H1 (cell line): ENCODE data around the gene DENND2A. TPM values are rescaled to one million over a fixed set of nuclear protein-coding genes. Genes with fewer than 3 reads are reported as not detected.
"Not testable (repeated sequence)": the region's sequence is repeated elsewhere in the genome, so short reads cannot be mapped to it uniquely, and the experiment has no call there.

Experiments
- CTCF ChIA-PET: fragments of 300-600 bp; sonication (Branson Sonifier 250); formaldehyde crosslinking; loops from one replicate; lab custom pipeline; 2021; ENCODE audit not compliant: partially characterized antibody; lab: Charles Lee
- POLR2A ChIA-PET: fragments of 300-600 bp; sonication (Branson Sonifier 250); formaldehyde crosslinking; loops from one replicate; lab custom pipeline; 2021; ENCODE audit warnings: inconsistent platforms; ENCODE audit not compliant: partially characterized antibody; lab: Charles Lee
- DNase-seq, 2 experiments: peaks; one replicate each; pipeline versions ENCODE4 v3.0.0 to v3.0.0-alpha.2; 2010 to 2022; ENCODE audit warnings: low spot score in 2 of 2, low read depth in 1 of 2, mixed read lengths in 1 of 2
- FAIRE-seq: peaks from 2 replicates; lab custom pipeline; 2011; peaks lifted over from hg19 to GRCh38; lab: Jason Lieb, UNC
- H2AFZ ChIP-seq: 2 replicates; pipeline ENCODE4 v1.8.1; 2012; ENCODE audit warnings: low read length, inconsistent platforms
- H2AK5ac ChIP-seq: 2 replicates; pipeline ENCODE4 v1.6.1; 2013; ENCODE audit warnings: low read depth, low read length
- H2BK120ac ChIP-seq: replicated peaks from 2 replicates; pipeline ENCODE3; 2013; ENCODE audit warnings: low read depth, low read length, inconsistent platforms
- H2BK12ac ChIP-seq: 2 replicates; pipeline ENCODE4 v1.6.1; 2013; ENCODE audit warnings: low read depth, low read length
- H2BK15ac ChIP-seq: 2 replicates; pipeline ENCODE4 v1.6.1; 2013; ENCODE audit warnings: low read length
- H2BK20ac ChIP-seq: 2 replicates; pipeline ENCODE4 v1.6.1; 2013; ENCODE audit warnings: low read length
- H2BK5ac ChIP-seq: 2 replicates; pipeline ENCODE4 v1.6.1; 2013; ENCODE audit warnings: low read depth, low read length
- H3K14ac ChIP-seq: 2 replicates; pipeline ENCODE4 v1.6.1; 2013; ENCODE audit warnings: inconsistent platforms; ENCODE audit not compliant: insufficient read length
- H3K18ac ChIP-seq: 2 replicates; pipeline ENCODE4 v1.6.1; 2013; ENCODE audit warnings: low read length; ENCODE audit errors: extremely low read depth
- H3K23ac ChIP-seq: 2 replicates; pipeline ENCODE4 v1.6.1; 2013; ENCODE audit warnings: inconsistent platforms; ENCODE audit not compliant: insufficient read length
- H3K23me2 ChIP-seq: 2 replicates; pipeline ENCODE4 v1.6.1; 2013; ENCODE audit warnings: low read depth, low read length
- H3K27ac ChIP-seq: 2 replicates; pipeline ENCODE4 v1.6.1; 2011; ENCODE audit warnings: low read depth, low read length, inconsistent platforms
- H3K27me3 ChIP-seq, 4 experiments: replicated peaks in 1 of 4; 1 replicate in 1 of 4; 2 replicates in 3 of 4; pipeline versions ENCODE4 v1.6.1 to v1.8.1; 2011 to 2013; ENCODE audit warnings: low read length in 3 of 4, mild to moderate bottlenecking in 3 of 4, inconsistent platforms in 2 of 4, mixed read lengths in 2 of 4, moderate library complexity in 1 of 4; ENCODE audit not compliant: control insufficient read depth in 3 of 4, insufficient read depth in 3 of 4; ENCODE audit errors: extremely low read depth in 1 of 4
- H3K36me3 ChIP-seq, 4 experiments: 2 replicates each; pipeline versions ENCODE4 v1.6.1 to v1.8.1; 2011 to 2013; ENCODE audit warnings: mild to moderate bottlenecking in 4 of 4, low read length in 3 of 4, moderate library complexity in 2 of 4, control low read depth in 1 of 4, inconsistent platforms in 1 of 4; ENCODE audit not compliant: insufficient read depth in 4 of 4, control insufficient read depth in 2 of 4
- H3K4ac ChIP-seq: replicated peaks from 2 replicates; pipeline ENCODE3; 2013; ENCODE audit warnings: low read length, low read depth, mixed read lengths, inconsistent platforms; ENCODE audit not compliant: insufficient read length
- H3K4me1 ChIP-seq, 4 experiments: replicated peaks in 1 of 4; 1 replicate in 1 of 4; 2 replicates in 3 of 4; pipeline versions ENCODE4 v1.6.1 to v1.8.1; 2011 to 2013; ENCODE audit warnings: low read length in 3 of 4, inconsistent platforms in 2 of 4, mixed read lengths in 1 of 4; ENCODE audit not compliant: insufficient read depth in 4 of 4, control insufficient read depth in 3 of 4
- H3K4me2 ChIP-seq, 2 experiments: 2 replicates each; pipeline versions ENCODE4 v1.6.1 to v1.8.1; 2011 to 2013; ENCODE audit warnings: low read depth in 2 of 2, low read length in 2 of 2, control low read depth in 1 of 2, inconsistent platforms in 1 of 2, mild to moderate bottlenecking in 1 of 2; ENCODE audit not compliant: insufficient read depth in 1 of 2
- H3K4me3 ChIP-seq, 4 experiments: fragments of 200-600, 300-600 bp in 1 of 4; sonication (generic), shearing (Covaris generic), sonication (Bioruptor Twin) in 1 of 4; 2 replicates each; pipeline versions ENCODE4 v1.5.1 to v1.8.1; 2011 to 2016; ENCODE audit warnings: low read length in 4 of 4, low read depth in 3 of 4, control low read depth in 2 of 4, inconsistent platforms in 2 of 4, mild to moderate bottlenecking in 2 of 4, mixed read lengths in 1 of 4, moderate library complexity in 1 of 4; ENCODE audit not compliant: insufficient read depth in 2 of 4; ENCODE audit errors: extremely low read depth in 1 of 4
- H3K56ac ChIP-seq: replicated peaks from 2 replicates; pipeline ENCODE3; 2013; ENCODE audit warnings: low read depth, mild to moderate bottlenecking, mixed read lengths, low read length, inconsistent platforms; ENCODE audit not compliant: insufficient read length
- H3K79me1 ChIP-seq: 2 replicates; pipeline ENCODE4 v1.6.1; 2013; ENCODE audit warnings: low read depth, low read length, control low read depth
- H3K79me2 ChIP-seq, 2 experiments: 2 replicates each; pipeline versions ENCODE4 v1.6.1 to v1.8.1; 2012 to 2013; ENCODE audit warnings: low read length in 2 of 2, mild to moderate bottlenecking in 2 of 2, inconsistent platforms in 1 of 2; ENCODE audit not compliant: insufficient read depth in 2 of 2, control insufficient read depth in 1 of 2
- H3K9ac ChIP-seq, 4 experiments: replicated peaks in 1 of 4; 1 replicate in 1 of 4; 2 replicates in 3 of 4; pipeline versions ENCODE4 v1.6.1 to v1.8.1; 2011 to 2013; ENCODE audit warnings: low read depth in 3 of 4, low read length in 3 of 4, control low read depth in 2 of 4, mild to moderate bottlenecking in 2 of 4, moderate library complexity in 2 of 4, inconsistent platforms in 1 of 4; ENCODE audit errors: extremely low read depth in 1 of 4
- H3K9me3 ChIP-seq, 2 experiments: 2 replicates each; pipeline versions ENCODE4 v1.6.1 to v1.8.1; 2012 to 2013; ENCODE audit warnings: mild to moderate bottlenecking in 2 of 2, moderate library complexity in 2 of 2, control low read depth in 1 of 2, inconsistent platforms in 1 of 2, low read depth in 1 of 2, low read length in 1 of 2, mixed read lengths in 1 of 2; ENCODE audit not compliant: insufficient read depth in 2 of 2
- H4K20me1 ChIP-seq, 2 experiments: replicated peaks in 1 of 2; 2 replicates each; pipeline versions ENCODE3 to v1.8.1; 2011 to 2013; ENCODE audit warnings: inconsistent platforms in 2 of 2, low read length in 2 of 2, mild to moderate bottlenecking in 1 of 2; ENCODE audit not compliant: insufficient read depth in 2 of 2, control insufficient read depth in 1 of 2
- H4K5ac ChIP-seq: 2 replicates; pipeline ENCODE4 v1.6.1; 2013; ENCODE audit warnings: low read length, low read depth, mixed read lengths, inconsistent platforms; ENCODE audit not compliant: insufficient read length
- H4K8ac ChIP-seq: 2 replicates; pipeline ENCODE4 v1.8.0; 2013; ENCODE audit warnings: mild to moderate bottlenecking, moderate library complexity, low read length, inconsistent platforms; ENCODE audit not compliant: insufficient read depth; ENCODE audit errors: extremely low read depth
- H4K91ac ChIP-seq: replicated peaks from 2 replicates; pipeline ENCODE3; 2013; ENCODE audit warnings: low read length, mixed read lengths, inconsistent platforms; ENCODE audit not compliant: insufficient read length
- WGBS, 2 experiments: shearing (Covaris generic) in 1 of 2; methylation state at CpG; one replicate each; pipeline versions ENCODE4 v1.1.6 to v1.1.7; 2013 to 2015; ENCODE audit warnings: low lambda C conversion rate in 2 of 2, mixed read lengths in 2 of 2, inconsistent platforms in 1 of 2, low coverage in 1 of 2, missing lambda C conversion rate in 1 of 2; ENCODE audit not compliant: insufficient replicate concordance in 2 of 2, insufficient coverage in 1 of 2, insufficient read length in 1 of 2; ENCODE audit errors: extremely low coverage in 1 of 2, missing lambda C conversion rate in 1 of 2; 5-methylcytosine and 5-hydroxymethylcytosine counted together
- polyA plus RNA-seq, 7 experiments: library from polyadenylated mRNA; depleted of rRNA in 3 of 7; stranded (reverse) in 5 of 7; unstranded in 2 of 7; fragments of >200 nt in 5 of 7; fragments of 200-250 nt in 2 of 7; gene quantifications; 1 replicate in 5 of 7; 2 replicates in 1 of 7; 4 replicates in 1 of 7; pipeline versions ENCODE4 v1.2.1 to v1.2.3, GENCODE V29; 2011 to 2013; ENCODE audit warnings: missing spikeins in 2 of 7, mixed read lengths in 2 of 7
- total RNA-seq: library from RNA; stranded (reverse); fragmentation: NEBNext Ultra II Directional; extraction: Animal tissue kit (Norgen Biotek cat#: 25700); gene quantifications from 2 replicates; pipeline ENCODE4 v1.2.1, GENCODE V29; 2021

DENND2A gene
- total and polyA plus RNA-seq, 2 of the 8 experiments (the other 6 are each of a cell fraction or from before 2014, with no cell fraction given): 5.0 to 13.0 TPM

DNA sequence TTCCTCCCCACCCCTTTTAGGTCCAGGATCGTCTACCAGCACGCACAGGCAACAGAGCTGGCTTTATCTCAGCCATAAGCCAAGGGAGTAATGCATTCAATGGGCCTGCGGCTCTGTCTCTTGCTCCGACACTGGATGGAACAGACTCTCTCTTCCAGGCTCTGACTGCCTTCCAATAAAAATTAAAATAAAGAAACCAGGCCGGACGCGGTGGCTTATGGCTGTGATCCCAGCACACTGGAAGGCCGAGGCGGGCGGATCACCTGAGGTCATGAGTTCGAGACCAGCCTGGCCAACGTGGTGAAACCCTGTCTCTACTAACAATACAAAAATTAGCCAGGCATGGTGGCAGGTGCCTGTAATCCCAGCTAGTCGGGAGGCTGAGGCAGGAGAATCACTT is 4.1 kb upstream of the DENND2A start:
- CTCF ChIA-PET: interaction anchor here (0.7 to 19.9 kb wide), 19 partner anchors 8 to 332 kb away, joined by 3 to 322 read pairs (median 7); no protein-coding TSS in a partner anchor

More for the DNA sequence above, 4.1 kb upstream of the DENND2A start:
- H4K8ac ChIP-seq, H3K36me3 ChIP-seq, H3K18ac ChIP-seq, H3K79me1 ChIP-seq, H3K23me2 ChIP-seq, H3K56ac ChIP-seq, H2BK5ac ChIP-seq, H3K9ac ChIP-seq, H2AK5ac ChIP-seq, H2AFZ ChIP-seq, H3K9me3 ChIP-seq, H4K20me1 ChIP-seq, H3K79me2 ChIP-seq, H3K27ac ChIP-seq, H2BK20ac ChIP-seq, H4K91ac ChIP-seq, H2BK12ac ChIP-seq, FAIRE-seq, H2BK120ac ChIP-seq, H3K4me2 ChIP-seq, H4K5ac ChIP-seq, H3K4me3 ChIP-seq, H3K14ac ChIP-seq, H3K4ac ChIP-seq, H3K23ac ChIP-seq, DNase-seq: not testable (repeated sequence)
- Histone ChIP-seq H3K27me3 (peaks cover 0 to 22% (median 11%) of the 10 kb centered on the region in 4 experiments; a peak in 5 of 7 replicates), H2BK15ac (0 out of 2 replicates have a peak overlapping the region, but pooled peaks have one; percentile 29), H3K4me1 (peaks cover 0 to 12% (median 11%) of the 10 kb centered on the region in 4 experiments; a peak in 6 of 7 replicates)
- WGBS, 2 experiments: 85% methylated on average over 13 of the region's 13 CpGs; no CpG with 5 or more reads in 1 of the 2 experiments
- POLR2A ChIA-PET: interaction anchor here (1.0 kb wide), 1 partner anchor 20 kb away, joined by 5 read pairs; no protein-coding TSS in a partner anchor
